Smooth muscle cell of the coronary artery (primary cell): ENCODE data around the gene UBASH3A. TPM values are rescaled to one million over a fixed set of nuclear protein-coding genes. Genes with fewer than 3 reads are reported as not detected.

Source experiments
- total RNA-seq: library from RNA; depleted of rRNA; stranded (reverse); fragments of >200 nt; gene quantifications from 2 replicates; pipeline ENCODE4 v1.2.3, GENCODE V29; 2014; ENCODE audit warnings: low replicate concordance

UBASH3A gene
- not detected in 2 replicates for total RNA-seq

DNA sequence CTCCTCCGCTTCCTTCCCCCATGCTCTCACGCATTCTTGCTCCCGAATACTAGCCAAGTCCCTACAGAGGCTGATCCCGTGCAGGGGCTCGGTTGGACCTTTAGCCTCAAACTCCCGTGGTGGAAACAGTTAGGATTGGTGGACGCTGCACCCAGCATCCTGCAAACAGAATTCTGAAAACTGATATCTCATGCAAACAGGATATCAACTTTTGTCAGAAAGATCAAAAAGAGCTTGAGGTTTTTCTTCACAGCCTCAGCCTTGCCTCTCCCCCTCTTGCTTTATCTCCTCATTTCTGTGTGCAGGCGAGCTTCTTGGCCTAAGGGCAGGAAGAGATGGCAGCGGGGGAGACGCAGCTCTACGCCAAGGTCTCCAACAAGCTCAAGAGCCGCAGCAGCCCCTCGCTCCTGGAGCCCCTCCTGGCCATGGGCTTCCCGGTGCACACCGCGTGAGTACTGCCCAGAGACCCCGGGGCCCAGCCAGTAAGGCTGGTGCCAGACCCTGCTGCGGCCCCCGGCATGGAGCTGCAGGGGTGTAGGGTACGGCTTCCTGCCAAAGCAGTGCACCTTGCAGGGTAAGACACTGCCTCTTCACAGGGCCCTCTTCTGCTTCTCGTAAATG lies at the start of gene UBASH3A:
UBASH3A (plus strand) TSS at position 292 of the 621 bp plus-strand sequence; CDS start at position 336, 44 bp downstream.

GRCh38 chr21:42366292-42367010 lies 37.3 kb upstream of the UBASH3A start, which contains the start of gene TFF1:
Gene TFF1, minus strand, starts transcription at chr21:42366535. Its CDS starts 40 bp downstream, at chr21:42366495.

GRCh38 chr21:42395905-42396651 lies 7.6 kb upstream of the UBASH3A start, which contains the start of gene TMPRSS3:
Gene TMPRSS3, minus strand, starts transcription at chr21:42396052. Its CDS starts 635 bp downstream, at chr21:42395417.

GRCh38 chr21:42496120-42496838 lies 92.6 kb downstream of the UBASH3A start, which contains the start of gene RSPH1:
Gene RSPH1, minus strand, starts transcription at chr21:42496224. Its CDS starts 38 bp downstream, at chr21:42496186.

Other genes with a start within 250 kb of the UBASH3A start
- gene ABCG1, start 184.8 kb upstream of the UBASH3A start, total RNA-seq = 0.59 and 15.9 TPM in 2 replicates
- gene TFF3, start 88.5 kb upstream of the UBASH3A start, total RNA-seq = 0.47 TPM in 1 of 2 replicates, not detected in the other
- gene TFF2, start 52.9 kb upstream of the UBASH3A start, total RNA-seq = not detected in 2 replicates
- gene TFF1, start 37.4 kb upstream of the UBASH3A start, total RNA-seq = 0.15 TPM in 1 of 2 replicates, not detected in the other
- not detected in 2 replicates for gene TMPRSS3, start 7.8 kb upstream of the UBASH3A start, total RNA-seq
- gene RSPH1, start 92.3 kb downstream of the UBASH3A start, total RNA-seq = 0.12 TPM in 1 of 2 replicates, not detected in the other
- 1.9 and 6.1 TPM in 2 replicates for gene SLC37A1, start 110.0 kb downstream of the UBASH3A start, total RNA-seq
- gene PDE9A, start 249.7 kb downstream of the UBASH3A start, total RNA-seq = 0.12 and 1.7 TPM in 2 replicates